ENCODE data around the gene CTNNA3. TPM values are rescaled to one million over a fixed set of nuclear protein-coding genes. Genes with fewer than 3 reads are reported as not detected.

The CTNNA3 gene
- total RNA-seq, 2 donors from 2014 or later, result under 0.01 to 0.33 TPM

DNA sequence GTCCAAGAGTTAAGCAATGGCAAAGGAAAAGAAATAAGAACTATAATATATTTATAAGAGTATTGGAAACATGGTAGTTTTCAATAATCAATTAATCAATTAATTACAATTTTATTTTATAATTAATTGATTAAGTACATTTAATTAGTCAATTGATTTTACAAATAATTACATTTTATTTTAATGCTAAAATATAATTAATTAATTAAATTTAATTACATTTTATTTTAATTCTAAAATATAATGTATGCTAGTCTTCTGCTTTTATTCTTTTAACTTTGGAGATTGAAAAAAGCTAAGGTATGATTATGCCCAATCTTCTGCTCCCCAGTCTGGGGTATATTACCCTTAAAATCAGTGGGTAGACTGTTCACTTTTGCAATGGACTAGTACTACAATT is 1456.9 kb downstream of the CTNNA3 start:
- DNase-seq, result no peak
- no peaks in the 10 kb centered on the region for H3K4me1 ChIP-seq
- no peak for ATAC-seq
- no peak for TF ChIP-seq POLR2A (IDR thresholded peaks at IDR 0.05)
- TF ChIP-seq, protein P1, sequence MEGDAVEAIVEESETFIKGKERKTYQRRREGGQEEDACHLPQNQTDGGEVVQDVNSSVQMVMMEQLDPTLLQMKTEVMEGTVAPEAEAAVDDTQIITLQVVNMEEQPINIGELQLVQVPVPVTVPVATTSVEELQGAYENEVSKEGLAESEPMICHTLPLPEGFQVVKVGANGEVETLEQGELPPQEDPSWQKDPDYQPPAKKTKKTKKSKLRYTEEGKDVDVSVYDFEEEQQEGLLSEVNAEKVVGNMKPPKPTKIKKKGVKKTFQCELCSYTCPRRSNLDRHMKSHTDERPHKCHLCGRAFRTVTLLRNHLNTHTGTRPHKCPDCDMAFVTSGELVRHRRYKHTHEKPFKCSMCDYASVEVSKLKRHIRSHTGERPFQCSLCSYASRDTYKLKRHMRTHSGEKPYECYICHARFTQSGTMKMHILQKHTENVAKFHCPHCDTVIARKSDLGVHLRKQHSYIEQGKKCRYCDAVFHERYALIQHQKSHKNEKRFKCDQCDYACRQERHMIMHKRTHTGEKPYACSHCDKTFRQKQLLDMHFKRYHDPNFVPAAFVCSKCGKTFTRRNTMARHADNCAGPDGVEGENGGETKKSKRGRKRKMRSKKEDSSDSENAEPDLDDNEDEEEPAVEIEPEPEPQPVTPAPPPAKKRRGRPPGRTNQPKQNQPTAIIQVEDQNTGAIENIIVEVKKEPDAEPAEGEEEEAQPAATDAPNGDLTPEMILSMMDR (IDR thresholded peaks at IDR 0.05), result no peak
- no peaks in the 10 kb centered on the region for H3K36me3 ChIP-seq (replicated peaks in 1 of 2; ENCODE audit: insufficient read depth in 1 of 2, low read depth in 2 of 2)
- no peaks in the 10 kb centered on the region for H3K9me3 ChIP-seq
- H3K27ac ChIP-seq, result no peak overlapping the region
- intact Hi-C loops (cut with DNase I), result no loop called here
- no peaks in the 10 kb centered on the region for H3K27me3 ChIP-seq
- no peak overlapping the region for H3K4me3 ChIP-seq

DNA sequence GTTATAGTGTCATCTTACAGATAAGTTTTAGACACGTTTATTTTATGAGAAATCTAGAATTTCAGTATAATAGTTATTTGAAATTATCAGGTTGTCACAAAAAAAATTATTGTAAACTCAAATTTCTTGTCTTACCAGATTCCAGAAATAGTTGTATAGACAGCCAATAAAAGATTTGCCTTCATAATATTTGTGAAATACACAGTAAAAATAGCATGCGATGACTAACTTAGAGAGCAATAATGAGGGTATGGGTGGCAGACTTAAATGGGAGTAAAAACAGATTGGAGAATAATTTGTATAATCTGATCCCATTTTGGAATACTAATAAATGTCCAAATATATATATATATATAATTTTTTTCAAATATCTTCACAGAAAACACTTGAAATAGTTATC is 1457.7 kb downstream of the CTNNA3 start:
- WGBS, 2 donors, result 56 to 62% methylated on average over 2 of the region's 2 CpGs
- no peak for ATAC-seq
- Histone ChIP-seq H3K27ac (no peak overlapping the region), H3K4me1 (no peaks in the 10 kb centered on the region), H3K27me3 (no peaks in the 10 kb centered on the region), H3K9me3 (no peaks in the 10 kb centered on the region), H3K36me3 (replicated peaks in 1 of 2; ENCODE audit: insufficient read depth in 1 of 2, low read depth in 2 of 2) (no peaks in the 10 kb centered on the region), H3K4me3 (no peak overlapping the region)
- TF ChIP-seq, protein P1 (IDR thresholded peaks at IDR 0.05), result no peak
- TF ChIP-seq POLR2A (IDR thresholded peaks at IDR 0.05), result no peak
- intact Hi-C loops (cut with DNase I), result no loop called here
- DNase-seq, result no peak

DNA sequence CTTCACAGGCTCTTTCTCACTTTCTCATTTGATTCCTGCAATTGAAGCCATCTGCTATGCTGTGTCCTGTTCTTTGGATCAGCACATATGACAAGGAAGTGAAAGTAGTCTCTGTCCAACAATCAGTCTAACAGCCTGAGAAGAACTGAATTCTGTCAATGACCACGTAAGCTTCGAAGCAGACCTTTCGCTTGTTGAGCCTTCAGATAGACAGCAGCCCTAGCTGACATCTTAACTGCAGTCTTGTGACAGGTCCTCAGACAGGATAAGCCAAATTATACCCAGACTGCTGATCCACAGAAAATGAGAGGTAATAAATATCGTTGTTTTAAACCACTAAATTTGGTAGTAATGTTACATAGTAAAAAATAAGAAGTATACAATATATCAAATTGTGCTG is 1461.1 kb downstream of the CTNNA3 start:
- TF ChIP-seq, protein P1 (IDR thresholded peaks at IDR 0.05), result no peak
- no peak for TF ChIP-seq POLR2A (IDR thresholded peaks at IDR 0.05)
- DNase-seq (no peak), ATAC-seq (no peak)
- Histone ChIP-seq H3K36me3 (replicated peaks in 1 of 2; ENCODE audit: insufficient read depth in 1 of 2, low read depth in 2 of 2) (no peaks in the 10 kb centered on the region), H3K9me3 (no peaks in the 10 kb centered on the region), H3K27ac (no peak overlapping the region), H3K4me1 (no peaks in the 10 kb centered on the region), H3K27me3 (no peaks in the 10 kb centered on the region), H3K4me3 (no peak overlapping the region)
- WGBS, 2 donors, result 91 to 92% methylated on average over 4 of the region's 4 CpGs
- intact Hi-C loops (cut with DNase I), result no loop called here

- no peak for TF ChIP-seq POLR2A (IDR thresholded peaks at IDR 0.05)
- TF ChIP-seq, protein P1 (IDR thresholded peaks at IDR 0.05), result no peak
- no peak for DNase-seq
These were observed 1467.1 kb downstream of the CTNNA3 start for GRCh38 chr10:66228887-66229286.

DNA sequence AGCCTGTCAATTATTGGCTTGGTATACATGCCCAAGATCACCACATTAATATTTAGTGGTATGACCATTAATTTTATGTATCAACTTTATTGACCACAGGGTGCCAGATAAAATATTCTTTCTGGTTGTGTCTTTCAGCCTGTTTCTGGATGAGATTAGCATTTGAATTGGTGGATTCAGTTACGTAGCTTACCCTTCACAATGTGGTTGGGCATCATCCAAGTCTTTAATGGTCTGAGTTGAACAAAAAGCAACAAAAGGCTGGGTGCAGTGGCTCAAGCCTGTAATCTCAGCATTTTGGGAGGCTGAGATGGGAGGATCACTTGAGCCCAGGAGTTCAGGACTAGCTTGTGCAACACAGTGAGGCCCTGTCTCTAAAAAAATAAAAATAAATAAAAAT is 1472.3 kb downstream of the CTNNA3 start:
- Histone ChIP-seq H3K27ac (no peak overlapping the region), H3K9me3 (no peaks in the 10 kb centered on the region), H3K4me1 (no peaks in the 10 kb centered on the region), H3K27me3 (no peaks in the 10 kb centered on the region), H3K36me3 (replicated peaks in 1 of 2; ENCODE audit: insufficient read depth in 1 of 2, low read depth in 2 of 2) (no peaks in the 10 kb centered on the region), H3K4me3 (no peak overlapping the region)
- DNase-seq, result no peak
- TF ChIP-seq, protein P1 (IDR thresholded peaks at IDR 0.05), result no peak
- TF ChIP-seq POLR2A (IDR thresholded peaks at IDR 0.05), result no peak
- WGBS, 2 donors, result 76 to 88% methylated on average over 1 of the region's 1 CpG
- intact Hi-C loops (cut with DNase I), result no loop called here
- ATAC-seq, result no peak

More at GRCh38 chr10:66228887-66229286, 1467.1 kb downstream of the CTNNA3 start:
- no peak overlapping the region for H3K4me3 ChIP-seq
- H3K27me3 ChIP-seq, result no peaks in the 10 kb centered on the region
- no peaks in the 10 kb centered on the region for H3K4me1 ChIP-seq
- H3K36me3 ChIP-seq (replicated peaks in 1 of 2; ENCODE audit: insufficient read depth in 1 of 2, low read depth in 2 of 2), result no peaks in the 10 kb centered on the region
- no peak for ATAC-seq
- no peak overlapping the region for H3K27ac ChIP-seq
- H3K9me3 ChIP-seq, result no peaks in the 10 kb centered on the region
- intact Hi-C loops (cut with DNase I), result no loop called here
